Measurements from ENCODE around the gene GASK1A. TPM values are rescaled to one million over a fixed set of nuclear protein-coding genes. Genes with fewer than 3 reads are reported as not detected.

The GASK1A gene
- total RNA-seq, 1 experiment from 2014 or later = 1.9 TPM

DNA sequence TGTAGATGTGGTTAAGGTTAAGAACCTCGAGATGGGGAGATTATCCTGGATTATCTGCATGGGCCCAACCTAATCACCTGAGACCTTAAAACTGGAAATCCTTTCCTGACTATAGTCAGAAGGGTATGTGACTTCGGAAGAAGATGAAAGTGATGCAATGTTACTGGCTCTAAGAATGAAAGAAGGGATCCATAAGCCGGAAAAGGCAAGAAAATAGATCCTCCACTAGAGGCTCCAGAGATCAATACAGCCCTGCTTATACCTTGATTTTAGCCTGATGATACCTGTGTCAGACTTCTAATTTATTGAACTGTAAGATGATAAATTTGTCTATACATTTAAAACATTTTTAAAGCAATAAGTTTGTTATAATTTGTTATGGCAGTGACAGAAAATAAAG is 21.5 kb upstream of the GASK1A start:
- TF ChIP-seq, protein P1, sequence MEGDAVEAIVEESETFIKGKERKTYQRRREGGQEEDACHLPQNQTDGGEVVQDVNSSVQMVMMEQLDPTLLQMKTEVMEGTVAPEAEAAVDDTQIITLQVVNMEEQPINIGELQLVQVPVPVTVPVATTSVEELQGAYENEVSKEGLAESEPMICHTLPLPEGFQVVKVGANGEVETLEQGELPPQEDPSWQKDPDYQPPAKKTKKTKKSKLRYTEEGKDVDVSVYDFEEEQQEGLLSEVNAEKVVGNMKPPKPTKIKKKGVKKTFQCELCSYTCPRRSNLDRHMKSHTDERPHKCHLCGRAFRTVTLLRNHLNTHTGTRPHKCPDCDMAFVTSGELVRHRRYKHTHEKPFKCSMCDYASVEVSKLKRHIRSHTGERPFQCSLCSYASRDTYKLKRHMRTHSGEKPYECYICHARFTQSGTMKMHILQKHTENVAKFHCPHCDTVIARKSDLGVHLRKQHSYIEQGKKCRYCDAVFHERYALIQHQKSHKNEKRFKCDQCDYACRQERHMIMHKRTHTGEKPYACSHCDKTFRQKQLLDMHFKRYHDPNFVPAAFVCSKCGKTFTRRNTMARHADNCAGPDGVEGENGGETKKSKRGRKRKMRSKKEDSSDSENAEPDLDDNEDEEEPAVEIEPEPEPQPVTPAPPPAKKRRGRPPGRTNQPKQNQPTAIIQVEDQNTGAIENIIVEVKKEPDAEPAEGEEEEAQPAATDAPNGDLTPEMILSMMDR (conservative IDR thresholded peaks at IDR 0.05; ENCODE audit: low read depth, low read length) = peak; percentile 61
- no peak for TF ChIP-seq EZH2phosphoT487 (IDR thresholded peaks at IDR 0.05; ENCODE audit: borderline replicate concordance, low read length)
- TF ChIP-seq EZH2 (IDR thresholded peaks at IDR 0.05; ENCODE audit: low read length, unreplicated experiment) = no peak
- CTCF ChIA-PET = no interaction called here
- H3K79me2 ChIP-seq (ENCODE audit: low read length) = no peaks in the 10 kb centered on the region
- no peaks in the 10 kb centered on the region for H3K27me3 ChIP-seq (ENCODE audit: low read length)
- H4K20me1 ChIP-seq (ENCODE audit: low read length) = no peaks in the 10 kb centered on the region
- no peaks in the 10 kb centered on the region for H3K36me3 ChIP-seq (ENCODE audit: low read depth, low read length)
- no peaks in the 10 kb centered on the region for H3F3A ChIP-seq (ENCODE audit: low read length, unreplicated experiment)
- BruUV-seq (replicated peaks) = no TSS peak
- POLR2A ChIA-PET (ENCODE audit: unreplicated experiment) = no interaction called here
- H3K4me2 ChIP-seq (ENCODE audit: low read length) = no peak overlapping the region
- H2AFZ ChIP-seq (ENCODE audit: low read length) = no peak overlapping the region
- H3K4me1 ChIP-seq (ENCODE audit: insufficient read depth, low read length) = no peaks in the 10 kb centered on the region
- intact Hi-C loops (cut with micrococcal nuclease) = no loop called here
- H3K4me3 ChIP-seq (ENCODE audit: low read length) = no peak overlapping the region
- no peak overlapping the region for H3K9ac ChIP-seq (ENCODE audit: low read length)
- H3K27ac ChIP-seq (ENCODE audit: low read length) = no peak overlapping the region
- no peaks in the 10 kb centered on the region for H3K9me3 ChIP-seq (ENCODE audit: low read length)
- no peaks in the 10 kb centered on the region for H3K9me2 ChIP-seq (replicated peaks; ENCODE audit: low read length)
- ATAC-seq (no peak), DNase-seq (peak; percentile 10)

DNA sequence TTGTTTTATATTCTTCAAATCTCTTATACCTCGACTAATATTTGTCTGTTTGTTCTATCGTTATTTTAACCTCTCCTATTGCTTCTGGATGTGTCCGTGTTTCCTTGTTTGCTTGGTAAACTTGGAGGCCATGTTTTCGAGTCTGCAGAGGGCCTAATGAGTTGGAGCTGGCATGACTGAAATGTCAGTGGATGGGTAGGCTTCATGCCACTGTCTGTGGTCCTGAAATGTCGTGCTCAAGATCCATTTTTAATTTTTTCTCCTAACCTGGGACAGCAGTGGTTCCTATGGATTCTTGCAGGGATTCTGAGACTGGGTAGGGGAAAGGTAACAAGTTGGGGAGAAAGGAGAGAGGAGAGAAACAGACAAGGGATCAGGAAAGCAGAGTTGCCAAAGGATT is 18.8 kb upstream of the GASK1A start:
- no peaks in the 10 kb centered on the region for H3K9me2 ChIP-seq (replicated peaks; ENCODE audit: low read length)
- intact Hi-C loops (cut with micrococcal nuclease) = loop anchor here (2.0 kb wide), 1 partner anchor 543 kb away; no protein-coding TSS in a partner anchor
- no peak for ATAC-seq
- no peak overlapping the region for H3K4me2 ChIP-seq (ENCODE audit: low read length)
- CTCF ChIA-PET = no interaction called here
- POLR2A ChIA-PET (ENCODE audit: unreplicated experiment) = no interaction called here
- H3K27ac ChIP-seq (ENCODE audit: low read length) = no peak overlapping the region
- H3F3A ChIP-seq (ENCODE audit: low read length, unreplicated experiment) = no peaks in the 10 kb centered on the region
- BruUV-seq (replicated peaks) = no TSS peak
- DNase-seq = peak; percentile 45
- H3K27me3 ChIP-seq (ENCODE audit: low read length) = no peaks in the 10 kb centered on the region; the same call in 1 of the 2 replicates
- no peaks in the 10 kb centered on the region for H3K4me1 ChIP-seq (ENCODE audit: insufficient read depth, low read length)
- H3K79me2 ChIP-seq (ENCODE audit: low read length) = no peaks in the 10 kb centered on the region
- TF ChIP-seq EZH2phosphoT487 (IDR thresholded peaks at IDR 0.05; ENCODE audit: borderline replicate concordance, low read length) (no peak), EZH2 (IDR thresholded peaks at IDR 0.05; ENCODE audit: low read length, unreplicated experiment) (no peak)
- TF ChIP-seq, protein P1 (conservative IDR thresholded peaks at IDR 0.05; ENCODE audit: low read depth, low read length) = no peak
- H3K36me3 ChIP-seq (ENCODE audit: low read depth, low read length) = no peaks in the 10 kb centered on the region
- H2AFZ ChIP-seq (ENCODE audit: low read length) = no peak overlapping the region
- H4K20me1 ChIP-seq (ENCODE audit: low read length) = no peaks in the 10 kb centered on the region
- no peak overlapping the region for H3K4me3 ChIP-seq (ENCODE audit: low read length)
- H3K9ac ChIP-seq (ENCODE audit: low read length) = no peak overlapping the region
- H3K9me3 ChIP-seq (ENCODE audit: low read length) = no peaks in the 10 kb centered on the region

DNA sequence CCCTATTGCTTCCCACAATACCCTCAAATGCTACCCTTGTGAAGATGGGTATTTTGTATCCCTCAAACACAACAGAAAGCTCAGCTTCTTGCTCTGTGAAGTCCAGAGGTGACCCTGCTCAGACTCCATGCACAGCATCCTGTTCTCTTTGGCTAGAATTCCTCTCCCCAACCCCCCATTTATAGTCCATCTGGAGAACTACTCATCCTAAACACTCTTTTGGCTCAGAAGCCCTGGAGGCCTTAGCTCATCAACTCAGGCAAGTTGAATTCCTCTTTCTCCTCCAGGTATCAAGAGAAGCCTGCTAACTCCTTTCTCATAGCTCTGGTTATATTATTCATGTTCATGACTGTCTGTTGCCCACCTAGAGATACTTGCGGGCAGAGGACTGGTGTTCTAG is 18.3 kb upstream of the GASK1A start:
- no TSS peak for BruUV-seq (replicated peaks)
- no peaks in the 10 kb centered on the region for H3F3A ChIP-seq (ENCODE audit: low read length, unreplicated experiment)
- no peaks in the 10 kb centered on the region; the same call in 1 of the 2 replicates for H3K27me3 ChIP-seq (ENCODE audit: low read length)
- H3K4me2 ChIP-seq (ENCODE audit: low read length) = no peak overlapping the region
- no peak overlapping the region for H3K9ac ChIP-seq (ENCODE audit: low read length)
- H3K9me3 ChIP-seq (ENCODE audit: low read length) = no peaks in the 10 kb centered on the region
- H3K4me3 ChIP-seq (ENCODE audit: low read length) = no peak overlapping the region
- no peaks in the 10 kb centered on the region for H3K4me1 ChIP-seq (ENCODE audit: insufficient read depth, low read length)
- TF ChIP-seq, protein P1 (conservative IDR thresholded peaks at IDR 0.05; ENCODE audit: low read depth, low read length) = no peak
- TF ChIP-seq EZH2 (IDR thresholded peaks at IDR 0.05; ENCODE audit: low read length, unreplicated experiment) = no peak
- no peak overlapping the region for H2AFZ ChIP-seq (ENCODE audit: low read length)
- ChIA-PET CTCF (interaction anchor here (1.4 to 1.9 kb wide), 2 partner anchors 201 to 571 kb away, joined by 4 to 5 read pairs; no protein-coding TSS in a partner anchor), POLR2A (ENCODE audit: unreplicated experiment) (no interaction called here)
- no peak for DNase-seq
- H3K79me2 ChIP-seq (ENCODE audit: low read length) = no peaks in the 10 kb centered on the region
- no peaks in the 10 kb centered on the region for H3K36me3 ChIP-seq (ENCODE audit: low read depth, low read length)
- H3K9me2 ChIP-seq (replicated peaks; ENCODE audit: low read length) = no peaks in the 10 kb centered on the region
- no peaks in the 10 kb centered on the region for H4K20me1 ChIP-seq (ENCODE audit: low read length)
- intact Hi-C loops (cut with micrococcal nuclease) = loop anchor here (1.0 to 2.0 kb wide), 2 partner anchors 195 to 542 kb away; no protein-coding TSS in a partner anchor
- no peak for ATAC-seq
- no peak overlapping the region for H3K27ac ChIP-seq (ENCODE audit: low read length)
